Epithelial cell of proximal tubule (primary cell): ENCODE data around the gene ZNF629. TPM values are rescaled to one million over a fixed set of nuclear protein-coding genes. Genes with fewer than 3 reads are reported as not detected.
A peak's percentile ranks its signal among the peaks of the same experiment; 100 is the strongest.
"Not testable (repeated sequence)": the region's sequence is repeated elsewhere in the genome, so short reads cannot be mapped to it uniquely, and the experiment has no call there.

ENCODE experiments used
- DNase-seq: peaks from one replicate; pipeline ENCODE4 v3.0.0-alpha.2; 2011; ENCODE audit warnings: low read depth
- H3K4me3 ChIP-seq: 2 replicates; pipeline ENCODE4 v1.5.1; 2011; ENCODE audit warnings: low read depth, mild to moderate bottlenecking, low read length
- CTCF ChIP-seq: conservative IDR thresholded peaks from 2 replicates; pipeline ENCODE4 v1.5.1; 2012; ENCODE audit warnings: low read depth, mild to moderate bottlenecking, low read length
- total RNA-seq: library from RNA; depleted of rRNA; stranded (reverse); fragments of >200 nt; gene quantifications from 2 replicates; pipeline ENCODE4 v1.2.3, GENCODE V29; 2015

ZNF629 gene
- total RNA-seq, 1 donor from 2014 or later, result 14.0 TPM

GRCh38 chr16:30816769-30817168 lies 29.8 kb upstream of the ZNF629 start:
- H3K4me3 ChIP-seq, result no peak overlapping the region
- no peak for TF ChIP-seq CTCF
- DNase-seq, result no peak

- DNase-seq, result no peak
- TF ChIP-seq CTCF, result no peak
- H3K4me3 ChIP-seq, result peak overlapping the region; percentile 67
Observed at GRCh38 chr16:30813821-30814189, 26.8 kb upstream of the ZNF629 start.

- not testable (repeated sequence) for DNase-seq, H3K4me3 ChIP-seq
Observed at GRCh38 chr16:30809675-30810074, 22.7 kb upstream of the ZNF629 start.

- H3K4me3 ChIP-seq, DNase-seq: not testable (repeated sequence)
Observed at GRCh38 chr16:30808890-30809426, 22.0 kb upstream of the ZNF629 start.

- no peak overlapping the region for H3K4me3 ChIP-seq
- TF ChIP-seq CTCF, result no peak
- no peak for DNase-seq
Observed at GRCh38 chr16:30808146-30808545, 21.1 kb upstream of the ZNF629 start.

- no peak for DNase-seq
- no peak for TF ChIP-seq CTCF
- peak overlapping the region; percentile 94 for H3K4me3 ChIP-seq
Observed at GRCh38 chr16:30805370-30806169, 18.6 kb upstream of the ZNF629 start.

GRCh38 chr16:30805056-30805369 lies 18.0 kb upstream of the ZNF629 start:
- peak overlapping the region; percentile 94 for H3K4me3 ChIP-seq
- no peak for TF ChIP-seq CTCF
- DNase-seq, result no peak

GRCh38 chr16:30802936-30803335 lies 15.9 kb upstream of the ZNF629 start:
- no peak overlapping the region for H3K4me3 ChIP-seq
- no peak for TF ChIP-seq CTCF
- no peak for DNase-seq
